GM13977 (cell line): ENCODE measurements around the gene CFAP97D2.

ENCODE experiments used
- DNase-seq: peaks from one replicate; pipeline ENCODE4 v3.0.0; 2012; ENCODE audit warnings: low spot score
- CTCF ChIP-seq: IDR thresholded peaks from 2 replicates; pipeline ENCODE4 v1.5.1; 2012; ENCODE audit warnings: mild to moderate bottlenecking, control low read depth; ENCODE audit not compliant: insufficient read depth; ENCODE audit errors: extremely low read depth, missing control alignments
- in situ Hi-C: fragments of 300-500 bp; cut with MboI; formaldehyde crosslinking; loops from one replicate; pipeline ENCODE4 v1.12.0; 2022; ENCODE audit warnings: low sequenced_read_pairs, low pct_unique_long_range_greater_than_20kb, mixed read lengths, inconsistent platforms; ENCODE audit not compliant: unreplicated experiment

CFAP97D2 gene

GRCh38 chr13:114140131-114140905, 38.7 kb upstream of the CFAP97D2 start:
- in situ Hi-C loops: no loop called here
- TF ChIP-seq CTCF: no peak
- DNase-seq: no peak

- in situ Hi-C loops: no loop called here
- DNase-seq: no peak
- no peak for TF ChIP-seq CTCF
Measured at GRCh38 chr13:114140906-114141250, 38.2 kb upstream of the CFAP97D2 start.

GRCh38 chr13:114141261-114141996, 37.6 kb upstream of the CFAP97D2 start:
- no peak for TF ChIP-seq CTCF
- in situ Hi-C loops: no loop called here
- DNase-seq: no peak

- no peak for TF ChIP-seq CTCF
- in situ Hi-C loops: no loop called here
- DNase-seq: no peak
Measured at GRCh38 chr13:114142137-114142550, 36.9 kb upstream of the CFAP97D2 start.

GRCh38 chr13:114142640-114143490, 36.2 kb upstream of the CFAP97D2 start:
- TF ChIP-seq CTCF: no peak
- DNase-seq: no peak
- in situ Hi-C loops: no loop called here

- DNase-seq: peak; percentile 71
- peak; percentile 52 for TF ChIP-seq CTCF
- in situ Hi-C loops: no loop called here
Measured at GRCh38 chr13:114143806-114144605, 35.1 kb upstream of the CFAP97D2 start.
